Testis (tissue), 2 donors: ENCODE measurements around the gene STUM.
A peak's percentile ranks its signal among the peaks of the same experiment; 100 is the strongest.

ENCODE experiments used
- POLR2A ChIP-seq: fragments of 450-650 bp; IDR thresholded peaks from one replicate; pipeline ENCODE4 v1.6.1; 2017; ENCODE audit warnings: antibody characterized with exemption, mild to moderate bottlenecking, moderate library complexity
- TF ChIP-seq, protein P1 (sequence below), 3 experiments: fragments of 450-650 bp in 2 of 3; fragments of 200-600 bp in 1 of 3; sonication (generic) in 1 of 3; IDR thresholded peaks; one replicate each; pipeline ENCODE4 v1.5.1; 2016 to 2019; ENCODE audit warnings: antibody characterized with exemption in 3 of 3, mild to moderate bottlenecking in 2 of 3, moderate library complexity in 1 of 3

- TF ChIP-seq POLR2A, result no peak
- TF ChIP-seq, protein P1, sequence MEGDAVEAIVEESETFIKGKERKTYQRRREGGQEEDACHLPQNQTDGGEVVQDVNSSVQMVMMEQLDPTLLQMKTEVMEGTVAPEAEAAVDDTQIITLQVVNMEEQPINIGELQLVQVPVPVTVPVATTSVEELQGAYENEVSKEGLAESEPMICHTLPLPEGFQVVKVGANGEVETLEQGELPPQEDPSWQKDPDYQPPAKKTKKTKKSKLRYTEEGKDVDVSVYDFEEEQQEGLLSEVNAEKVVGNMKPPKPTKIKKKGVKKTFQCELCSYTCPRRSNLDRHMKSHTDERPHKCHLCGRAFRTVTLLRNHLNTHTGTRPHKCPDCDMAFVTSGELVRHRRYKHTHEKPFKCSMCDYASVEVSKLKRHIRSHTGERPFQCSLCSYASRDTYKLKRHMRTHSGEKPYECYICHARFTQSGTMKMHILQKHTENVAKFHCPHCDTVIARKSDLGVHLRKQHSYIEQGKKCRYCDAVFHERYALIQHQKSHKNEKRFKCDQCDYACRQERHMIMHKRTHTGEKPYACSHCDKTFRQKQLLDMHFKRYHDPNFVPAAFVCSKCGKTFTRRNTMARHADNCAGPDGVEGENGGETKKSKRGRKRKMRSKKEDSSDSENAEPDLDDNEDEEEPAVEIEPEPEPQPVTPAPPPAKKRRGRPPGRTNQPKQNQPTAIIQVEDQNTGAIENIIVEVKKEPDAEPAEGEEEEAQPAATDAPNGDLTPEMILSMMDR (IDR thresholded peaks at IDR 0.05), result peak; percentile 88 to 99 (median 97)
These were observed 78.0 kb downstream of the STUM start for GRCh38 chr1:226626577-226626956.
